ENCODE results near the gene DPH5. TPM values are rescaled to one million over a fixed set of nuclear protein-coding genes. Genes with fewer than 3 reads are reported as not detected.

Gene DPH5
- total RNA-seq, 2 donors from 2014 or later: 13.4 to 26.0 TPM

GRCh38 chr1:101000131-101000873 is 25.3 kb downstream of the DPH5 start:
- Histone ChIP-seq H3K4me3 (no peak overlapping the region), H3K27me3 (no peaks in the 10 kb centered on the region), H3K36me3 (peaks cover 13% of the 10 kb centered on the region), H3K27ac (no peak overlapping the region), H3K9me3 (no peaks in the 10 kb centered on the region), H3K4me1 (peaks cover 0 to 11% of the 10 kb centered on the region in 2 donors)
- no peak for TF ChIP-seq CTCF (IDR thresholded peaks at IDR 0.05)
- DNase-seq (ENCODE audit: low spot score): no peak

GRCh38 chr1:100998426-100998825 is 27.2 kb downstream of the DPH5 start:
- Histone ChIP-seq H3K27ac (no peak overlapping the region), H3K27me3 (no peaks in the 10 kb centered on the region), H3K36me3 (peaks cover 13% of the 10 kb centered on the region), H3K4me3 (no peak overlapping the region), H3K4me1 (peaks cover 0 to 10% of the 10 kb centered on the region in 2 donors), H3K9me3 (no peaks in the 10 kb centered on the region)
- no peak for TF ChIP-seq CTCF (IDR thresholded peaks at IDR 0.05)
- DNase-seq (ENCODE audit: low spot score): no peak

- Histone ChIP-seq H3K36me3 (peaks cover 5% of the 10 kb centered on the region), H3K9me3 (no peaks in the 10 kb centered on the region), H3K27me3 (no peaks in the 10 kb centered on the region), H3K4me1 (no peaks in the 10 kb centered on the region), H3K4me3 (no peak overlapping the region), H3K27ac (peak overlapping the region; percentile 14 to 30)
- TF ChIP-seq CTCF (IDR thresholded peaks at IDR 0.05): no peak
- no peak for DNase-seq (ENCODE audit: low spot score)
Measured at GRCh38 chr1:100995198-100995988, 30.2 kb downstream of the DPH5 start.

GRCh38 chr1:100989306-100990077 is 36.1 kb downstream of the DPH5 start:
- Histone ChIP-seq H3K4me3 (no peak overlapping the region), H3K4me1 (no peaks in the 10 kb centered on the region), H3K27me3 (no peaks in the 10 kb centered on the region), H3K27ac (no peak overlapping the region), H3K36me3 (peaks cover 12% of the 10 kb centered on the region), H3K9me3 (no peaks in the 10 kb centered on the region)
- no peak for TF ChIP-seq CTCF (IDR thresholded peaks at IDR 0.05)
- DNase-seq (ENCODE audit: low spot score): no peak

- Histone ChIP-seq H3K36me3 (peaks cover 12% of the 10 kb centered on the region), H3K4me1 (no peaks in the 10 kb centered on the region), H3K27ac (no peak overlapping the region), H3K9me3 (no peaks in the 10 kb centered on the region), H3K4me3 (no peak overlapping the region), H3K27me3 (no peaks in the 10 kb centered on the region)
- DNase-seq (ENCODE audit: low spot score): no peak
- TF ChIP-seq CTCF (IDR thresholded peaks at IDR 0.05): no peak
Measured at GRCh38 chr1:100988121-100988520, 37.5 kb downstream of the DPH5 start.

Measured in right atrium auricular region (tissue), 2 donors.